CD14-positive monocyte (primary cell): ENCODE data around the gene PAM16. TPM values are rescaled to one million over a fixed set of nuclear protein-coding genes. Genes with fewer than 3 reads are reported as not detected.

Experiments
- DNase-seq, 3 donors: peaks; one replicate each; pipeline ENCODE4 v3.0.0-alpha.2; 2011 to 2022
- H2AFZ ChIP-seq: 2 replicates; pipeline ENCODE4 v1.6.0; 2012; ENCODE audit warnings: mild to moderate bottlenecking, low read depth, low read length, inconsistent platforms; ENCODE audit not compliant: insufficient read depth, poor library complexity, severe bottlenecking
- H3K27ac ChIP-seq, 2 donors: 1 replicate in 1 of 2; 2 replicates in 1 of 2; pipeline ENCODE4 v1.5.1; 2012 to 2013; ENCODE audit warnings: low read length in 2 of 2, control low read depth in 1 of 2, inconsistent platforms in 1 of 2, low read depth in 1 of 2, mild to moderate bottlenecking in 1 of 2
- H3K27me3 ChIP-seq, 2 donors: one replicate each; pipeline versions ENCODE4 v1.6.0 to v1.6.1; 2011 to 2013; ENCODE audit warnings: low read length in 2 of 2; ENCODE audit not compliant: control insufficient read depth in 2 of 2, insufficient read depth in 2 of 2
- H3K36me3 ChIP-seq, 2 donors: replicated peaks in 1 of 2; 1 replicate in 1 of 2; 2 replicates in 1 of 2; pipeline versions ENCODE4 v1.5.1 to v1.6.1; 2012 to 2013; ENCODE audit warnings: low read length in 2 of 2, control low read depth in 1 of 2, inconsistent platforms in 1 of 2, mild to moderate bottlenecking in 1 of 2; ENCODE audit not compliant: insufficient read depth in 2 of 2, control insufficient read depth in 1 of 2
- H3K4me1 ChIP-seq, 2 donors: 1 replicate in 1 of 2; 2 replicates in 1 of 2; pipeline versions ENCODE4 v1.5.1 to v1.6.1; 2012 to 2013; ENCODE audit warnings: low read length in 2 of 2, control low read depth in 1 of 2, inconsistent platforms in 1 of 2, mild to moderate bottlenecking in 1 of 2, moderate library complexity in 1 of 2; ENCODE audit not compliant: insufficient read depth in 2 of 2, control insufficient read depth in 1 of 2
- H3K4me2 ChIP-seq: replicated peaks from 2 replicates; pipeline ENCODE3; 2012; ENCODE audit warnings: low read length, moderate library complexity, mild to moderate bottlenecking; ENCODE audit not compliant: poor library complexity, severe bottlenecking; ENCODE audit errors: extremely low read depth
- H3K4me3 ChIP-seq, 3 experiments: fragments of 200-600 bp in 1 of 3; sonication (generic) in 1 of 3; replicated peaks in 1 of 3; 1 replicate in 2 of 3; 2 replicates in 1 of 3; pipeline ENCODE4 v1.5.1; 2011 to 2013; ENCODE audit warnings: low read length in 3 of 3, mild to moderate bottlenecking in 3 of 3, control low read depth in 2 of 3, low read depth in 2 of 3, inconsistent platforms in 1 of 3, moderate library complexity in 1 of 3
- H3K79me2 ChIP-seq: 2 replicates; pipeline ENCODE4 v1.6.0; 2012; ENCODE audit warnings: mild to moderate bottlenecking, control low read depth, inconsistent platforms, low read length, moderate library complexity; ENCODE audit not compliant: insufficient read depth
- H3K9ac ChIP-seq: 2 replicates; pipeline ENCODE4 v1.6.0; 2017; ENCODE audit warnings: low read length, mild to moderate bottlenecking; ENCODE audit not compliant: insufficient read depth, poor library complexity, severe bottlenecking
- H3K9me3 ChIP-seq, 2 donors: replicated peaks in 1 of 2; 1 replicate in 1 of 2; 2 replicates in 1 of 2; pipeline versions ENCODE4 v1.5.1 to v1.6.1; 2012 to 2013; ENCODE audit warnings: low read length in 2 of 2, control low read depth in 1 of 2; ENCODE audit not compliant: control insufficient read depth in 1 of 2, insufficient read depth in 1 of 2
- H4K20me1 ChIP-seq: 2 replicates; pipeline ENCODE4 v1.6.0; 2012; ENCODE audit warnings: mild to moderate bottlenecking, low read length, control low read depth, moderate library complexity; ENCODE audit not compliant: insufficient read depth
- H3K27ac Mint-ChIP-seq, 7 donors: one replicate each; pipeline ENCODE4 v1.8.0; 2020; ENCODE audit warnings: mild to moderate bottlenecking in 7 of 7, mixed read lengths in 7 of 7, moderate library complexity in 6 of 7, inconsistent platforms in 2 of 7
- H3K27me3 Mint-ChIP-seq, 3 donors: one replicate each; pipeline ENCODE4 v1.8.0; 2021 to 2022; ENCODE audit warnings: low read depth in 3 of 3, mild to moderate bottlenecking in 3 of 3, mixed read lengths in 3 of 3, moderate library complexity in 3 of 3, inconsistent platforms in 1 of 3
- H3K36me3 Mint-ChIP-seq, 2 donors: one replicate each; pipeline ENCODE4 v1.8.0; 2020; ENCODE audit warnings: mixed read lengths in 2 of 2, inconsistent platforms in 1 of 2, mild to moderate bottlenecking in 1 of 2
- H3K4me1 Mint-ChIP-seq: one replicate; pipeline ENCODE4 v1.8.0; 2020; ENCODE audit warnings: mild to moderate bottlenecking, mixed read lengths
- H3K4me3 Mint-ChIP-seq, 2 donors: one replicate each; pipeline ENCODE4 v1.8.0; 2020; ENCODE audit warnings: mild to moderate bottlenecking in 2 of 2, mixed read lengths in 2 of 2, moderate library complexity in 1 of 2
- H3K9me3 Mint-ChIP-seq, 7 donors: one replicate each; pipeline ENCODE4 v1.8.0; 2020 to 2022; ENCODE audit warnings: mixed read lengths in 7 of 7, mild to moderate bottlenecking in 6 of 7, moderate library complexity in 6 of 7, inconsistent platforms in 2 of 7
- WGBS: methylation state at CpG from one replicate; pipeline ENCODE4 v1.1.5; 2013; ENCODE audit warnings: missing lambda C conversion rate; ENCODE audit not compliant: insufficient coverage; 5-methylcytosine and 5-hydroxymethylcytosine counted together
- intact Hi-C, 2 donors: fragments of 100-400 bp; cut with micrococcal nuclease; formaldehyde crosslinking; loops; one replicate each; pipeline versions ENCODE4 v1.15.0 to v1.15.1; 2023
- polyA plus RNA-seq, 3 donors: library from polyadenylated mRNA; depleted of rRNA in 1 of 3; unstranded in 2 of 3; stranded (reverse) in 1 of 3; fragments of 300-500 nt in 2 of 3; fragments of >200 nt in 1 of 3; fragmentation: Illumina TruSeq in 2 of 3; gene quantifications; 1 replicate in 2 of 3; 2 replicates in 1 of 3; pipeline ENCODE4 v1.2.3, GENCODE V29; 2012 to 2021
- TF ChIP-seq, protein P1 (sequence below): fragments of 200-600 bp; IDR thresholded peaks from one replicate; pipeline ENCODE4 v1.8.0; 2022; ENCODE audit warnings: antibody characterized with exemption, mild to moderate bottlenecking

The PAM16 gene
- polyA plus RNA-seq, 3 donors: 34.3 to 37.6 (median 34.7) TPM

DNA sequence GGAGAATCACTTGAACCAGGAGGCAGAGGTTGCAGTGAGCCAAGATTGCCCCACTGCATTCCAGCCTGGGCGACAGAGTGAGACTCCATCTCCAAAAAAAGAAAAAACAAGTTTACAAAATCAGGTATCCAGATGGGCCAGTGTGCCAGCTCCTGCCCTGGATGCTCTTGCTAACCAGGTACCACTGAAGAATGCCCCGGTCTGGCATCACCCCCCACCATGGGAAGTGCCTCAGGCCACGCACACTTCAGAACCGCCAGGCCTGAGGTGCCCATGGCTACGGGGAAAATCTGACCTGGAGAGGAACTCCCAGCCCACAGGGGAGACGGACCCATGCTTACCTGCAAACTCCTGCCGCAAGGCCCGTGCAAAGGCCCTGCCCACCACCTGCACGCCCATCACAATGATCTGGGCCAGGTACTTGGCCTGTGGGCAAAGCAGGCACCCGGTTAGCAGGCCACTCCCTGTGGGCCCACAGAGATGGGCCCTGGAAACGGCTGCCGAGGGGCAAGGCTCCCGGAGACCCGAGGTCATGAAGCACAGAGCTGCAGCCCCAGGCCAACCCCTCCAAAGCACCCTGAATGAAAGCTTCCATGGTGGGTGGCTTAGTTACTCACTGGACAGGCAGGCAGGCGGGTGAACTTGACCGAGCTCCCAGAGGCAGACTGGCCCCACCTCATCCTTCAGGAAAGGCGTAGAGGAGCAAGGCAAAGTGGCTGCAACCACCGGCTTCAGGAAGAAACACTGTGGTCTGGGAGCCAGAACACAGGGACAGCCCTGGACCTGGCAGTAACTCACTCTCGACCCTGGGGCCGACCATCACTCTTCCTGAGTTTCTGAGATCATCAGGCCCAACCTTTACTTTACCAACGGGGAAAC, 8.0 kb downstream of the PAM16 start:
- peaks cover 34% of the 10 kb centered on the region for H3K4me1 Mint-ChIP-seq
- Histone ChIP-seq H3K9ac (no peak overlapping the region), H3K79me2 (peaks cover 41% of the 10 kb centered on the region), H3K36me3 (peaks cover 44 to 48% of the 10 kb centered on the region in 2 donors), H3K27me3 (no peaks in the 10 kb centered on the region), H4K20me1 (peaks cover 62% of the 10 kb centered on the region), H3K4me2 (no peak overlapping the region), H2AFZ (no peak overlapping the region), H3K9me3 (no peaks in the 10 kb centered on the region), H3K4me1 (peaks cover 34 to 39% of the 10 kb centered on the region in 2 donors), H3K4me3 (no peak overlapping the region), H3K27ac (no peak overlapping the region)
- peaks cover 0 to 5% (median 0%) of the 10 kb centered on the region in 7 donors for H3K9me3 Mint-ChIP-seq
- DNase-seq: no peak
- WGBS: 97% methylated on average over 20 of the region's 21 CpGs
- H3K27ac Mint-ChIP-seq: peak overlapping the region in 1 of 7 donors; percentile 9
- peaks cover 29 to 43% of the 10 kb centered on the region in 2 donors for H3K36me3 Mint-ChIP-seq
- TF ChIP-seq, protein P1, sequence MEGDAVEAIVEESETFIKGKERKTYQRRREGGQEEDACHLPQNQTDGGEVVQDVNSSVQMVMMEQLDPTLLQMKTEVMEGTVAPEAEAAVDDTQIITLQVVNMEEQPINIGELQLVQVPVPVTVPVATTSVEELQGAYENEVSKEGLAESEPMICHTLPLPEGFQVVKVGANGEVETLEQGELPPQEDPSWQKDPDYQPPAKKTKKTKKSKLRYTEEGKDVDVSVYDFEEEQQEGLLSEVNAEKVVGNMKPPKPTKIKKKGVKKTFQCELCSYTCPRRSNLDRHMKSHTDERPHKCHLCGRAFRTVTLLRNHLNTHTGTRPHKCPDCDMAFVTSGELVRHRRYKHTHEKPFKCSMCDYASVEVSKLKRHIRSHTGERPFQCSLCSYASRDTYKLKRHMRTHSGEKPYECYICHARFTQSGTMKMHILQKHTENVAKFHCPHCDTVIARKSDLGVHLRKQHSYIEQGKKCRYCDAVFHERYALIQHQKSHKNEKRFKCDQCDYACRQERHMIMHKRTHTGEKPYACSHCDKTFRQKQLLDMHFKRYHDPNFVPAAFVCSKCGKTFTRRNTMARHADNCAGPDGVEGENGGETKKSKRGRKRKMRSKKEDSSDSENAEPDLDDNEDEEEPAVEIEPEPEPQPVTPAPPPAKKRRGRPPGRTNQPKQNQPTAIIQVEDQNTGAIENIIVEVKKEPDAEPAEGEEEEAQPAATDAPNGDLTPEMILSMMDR: no peak
- peaks cover 0 to 2% (median 2%) of the 10 kb centered on the region in 3 donors for H3K27me3 Mint-ChIP-seq
- H3K4me3 Mint-ChIP-seq: no peak overlapping the region
- intact Hi-C loops: no loop called here

DNA sequence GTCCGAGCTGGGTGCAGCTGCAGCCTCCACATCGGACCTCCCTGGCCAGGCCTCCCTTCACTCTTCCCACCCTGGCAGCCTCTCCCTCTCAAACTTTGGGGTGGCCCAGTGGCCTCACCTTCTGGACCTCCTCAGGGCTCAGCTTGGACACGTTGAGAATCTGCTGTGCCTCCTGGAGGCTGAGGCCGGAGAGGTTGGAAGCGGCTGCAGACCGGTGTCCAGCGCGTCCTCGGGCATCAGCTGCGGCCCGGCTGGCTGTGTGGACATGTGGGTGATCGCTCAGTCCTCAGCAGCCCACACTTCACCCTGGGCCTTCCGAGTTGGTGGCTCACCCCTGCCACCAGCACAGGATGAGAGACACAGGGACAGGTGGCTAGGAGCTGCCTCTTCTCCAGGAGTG, 9.9 kb downstream of the PAM16 start:
- Histone ChIP-seq H3K9ac (no peak overlapping the region), H3K27me3 (no peaks in the 10 kb centered on the region), H3K36me3 (peaks cover 46 to 48% of the 10 kb centered on the region in 2 donors), H3K27ac (no peak overlapping the region), H3K9me3 (no peaks in the 10 kb centered on the region), H3K79me2 (peaks cover 32% of the 10 kb centered on the region), H3K4me2 (no peak overlapping the region), H3K4me1 (peaks cover 16 to 20% of the 10 kb centered on the region in 2 donors), H4K20me1 (peaks cover 47% of the 10 kb centered on the region), H3K4me3 (no peak overlapping the region), H2AFZ (no peak overlapping the region)
- peaks cover 0 to 2% (median 0%) of the 10 kb centered on the region in 7 donors for H3K9me3 Mint-ChIP-seq
- H3K27ac Mint-ChIP-seq: peak overlapping the region in 1 of 7 donors; percentile 50
- WGBS: 98% methylated on average over 13 of the region's 13 CpGs
- no peak overlapping the region for H3K4me3 Mint-ChIP-seq
- intact Hi-C loops: no loop called here
- peaks cover 16% of the 10 kb centered on the region for H3K4me1 Mint-ChIP-seq
- TF ChIP-seq, protein P1: no peak
- peaks cover 0 to 2% (median 2%) of the 10 kb centered on the region in 3 donors for H3K27me3 Mint-ChIP-seq
- H3K36me3 Mint-ChIP-seq: peaks cover 28 to 42% of the 10 kb centered on the region in 2 donors
- no peak for DNase-seq
